COLO668 (cell line): ENCODE results near the gene NTMT1.
"Not testable (repeated sequence)": the region's sequence is repeated elsewhere in the genome, so short reads cannot be mapped to it uniquely, and the experiment has no call there.

Source experiments
- DNase-seq: peaks from one replicate; lab custom pipeline; 2025; ENCODE audit not compliant: unreplicated experiment; lab: John Stamatoyannopoulos, UW

Gene NTMT1

GRCh38 chr9:129649726-129650679 lies 24.0 kb downstream of the NTMT1 start:
- no peak for DNase-seq

GRCh38 chr9:129650680-129651235 lies 24.8 kb downstream of the NTMT1 start:
- no peak for DNase-seq

- DNase-seq: no peak
Measured at GRCh38 chr9:129653823-129654553, 28.0 kb downstream of the NTMT1 start.

GRCh38 chr9:129654554-129655040 lies 28.6 kb downstream of the NTMT1 start:
- DNase-seq: no peak

- DNase-seq: no peak
Measured at GRCh38 chr9:129655154-129655553, 29.2 kb downstream of the NTMT1 start.

GRCh38 chr9:129655696-129656095 lies 29.7 kb downstream of the NTMT1 start:
- DNase-seq: no peak

GRCh38 chr9:129656795-129657390 lies 30.9 kb downstream of the NTMT1 start:
- no peak for DNase-seq

- DNase-seq: no peak
Measured at GRCh38 chr9:129661029-129661428, 35.1 kb downstream of the NTMT1 start.

- not testable (repeated sequence) for DNase-seq
Measured at GRCh38 chr9:129662239-129662638, 36.3 kb downstream of the NTMT1 start.

GRCh38 chr9:129664746-129665388 lies 38.9 kb downstream of the NTMT1 start:
- DNase-seq: no peak

- no peak for DNase-seq
Measured at GRCh38 chr9:129665389-129665775, 39.4 kb downstream of the NTMT1 start, which contains the start of gene PRRX2. PRRX2 (plus strand) TSS chr9:129665647; CDS start chr9:129665868, 221 bp downstream.

GRCh38 chr9:129665814-129666520 lies 40.0 kb downstream of the NTMT1 start:
- no peak for DNase-seq

GRCh38 chr9:129666575-129666974 lies 40.6 kb downstream of the NTMT1 start:
- no peak for DNase-seq

GRCh38 chr9:129667378-129667777 lies 41.4 kb downstream of the NTMT1 start:
- DNase-seq: no peak

GRCh38 chr9:129667850-129668249 lies 41.9 kb downstream of the NTMT1 start:
- DNase-seq: no peak

GRCh38 chr9:129669141-129669718 lies 43.3 kb downstream of the NTMT1 start:
- DNase-seq: no peak

- no peak for DNase-seq
Measured at GRCh38 chr9:129669946-129670345, 44.0 kb downstream of the NTMT1 start.

- DNase-seq: no peak
Measured at GRCh38 chr9:129671065-129671464, 45.1 kb downstream of the NTMT1 start.

- DNase-seq: no peak
Measured at GRCh38 chr9:129671519-129671918, 45.6 kb downstream of the NTMT1 start.

GRCh38 chr9:129672702-129673101 lies 46.7 kb downstream of the NTMT1 start:
- DNase-seq: no peak
